HG03139 (cell line): ENCODE data around the gene TBC1D22A.
"Not testable (repeated sequence)": the region's sequence is repeated elsewhere in the genome, so short reads cannot be mapped to it uniquely, and the experiment has no call there.

Source experiments
- ATAC-seq: cut with Tn5 transposase; IDR thresholded peaks from one replicate; pipeline ENCODE4 v1.9.1; 2021; ENCODE audit not compliant: unreplicated experiment

Gene TBC1D22A

DNA sequence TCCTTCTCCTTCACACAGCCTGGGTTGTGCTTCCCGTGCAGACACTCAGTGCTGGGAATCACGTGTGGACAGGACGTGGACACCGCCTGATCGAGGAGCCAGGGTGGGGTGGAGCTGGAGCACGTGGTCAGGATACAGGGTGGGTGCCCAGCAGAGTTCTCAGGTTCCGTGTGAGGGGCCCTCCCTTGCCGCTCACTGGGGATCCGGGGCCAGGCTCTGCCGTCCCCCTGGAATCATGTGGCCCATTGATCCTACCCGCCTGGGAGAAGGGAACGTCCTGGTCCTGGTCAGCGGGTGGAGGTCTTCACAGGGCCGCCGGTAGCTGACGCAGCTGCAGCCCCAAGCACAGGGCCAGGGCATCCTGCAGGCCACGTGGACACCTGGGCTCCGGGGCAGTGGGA, 397.7 kb downstream of the TBC1D22A start:
- ATAC-seq = no peak

DNA sequence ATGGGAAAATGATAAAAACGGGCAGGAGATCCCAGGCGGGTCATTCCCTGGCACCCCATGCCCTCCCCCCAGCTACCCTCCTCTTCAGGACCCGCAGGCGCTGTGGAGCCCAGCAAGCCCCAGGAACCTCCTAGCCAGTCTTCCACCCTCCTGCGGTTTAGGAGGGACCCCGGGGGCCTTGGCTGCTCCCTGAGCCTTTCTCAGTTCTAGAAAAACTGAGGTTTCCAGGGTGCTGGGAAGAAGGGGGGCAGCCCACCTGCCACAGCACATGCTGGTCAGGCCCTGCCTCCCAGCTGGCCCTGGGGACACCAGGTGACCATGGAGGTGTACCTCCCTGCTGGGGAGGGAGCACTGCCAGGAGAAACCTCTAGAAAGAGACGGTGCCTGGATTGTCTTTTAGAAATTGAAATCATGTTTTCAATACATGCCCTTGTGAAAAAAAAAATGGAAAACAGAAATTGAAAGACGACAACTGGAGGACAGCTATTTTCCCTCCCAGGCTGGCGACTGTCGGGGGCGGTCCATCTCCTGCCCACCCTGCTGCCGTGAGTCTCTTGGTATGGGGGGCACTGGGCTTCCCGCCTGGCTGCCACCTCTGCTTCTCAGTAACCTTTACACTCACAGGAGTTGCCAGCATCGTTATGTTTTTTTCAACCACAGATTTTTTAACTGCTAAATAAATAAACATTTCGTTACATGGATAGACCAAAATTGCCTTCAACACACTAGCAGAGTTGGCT, 398.5 kb downstream of the TBC1D22A start:
- no peak for ATAC-seq

DNA sequence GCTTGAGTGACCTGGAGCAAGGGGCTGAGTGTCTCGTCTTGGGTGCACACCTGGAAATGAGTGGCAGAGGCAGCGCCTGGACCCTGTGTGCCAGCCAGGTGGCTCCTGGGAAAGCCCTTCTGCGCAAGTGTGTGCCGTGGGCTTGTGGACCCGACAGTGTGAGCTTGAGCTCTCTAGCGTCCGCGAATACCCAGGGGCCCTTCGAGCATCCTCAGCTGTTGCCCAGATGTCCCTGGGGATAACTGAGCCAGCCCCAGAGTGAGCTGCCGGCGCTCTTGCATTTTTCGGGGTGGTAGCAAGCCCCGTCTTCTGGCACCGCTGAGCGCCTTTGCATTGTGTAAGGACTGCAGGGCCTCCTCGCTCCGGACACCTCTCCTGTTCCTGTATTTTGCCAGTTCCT, 399.2 kb downstream of the TBC1D22A start:
- no peak for ATAC-seq

DNA sequence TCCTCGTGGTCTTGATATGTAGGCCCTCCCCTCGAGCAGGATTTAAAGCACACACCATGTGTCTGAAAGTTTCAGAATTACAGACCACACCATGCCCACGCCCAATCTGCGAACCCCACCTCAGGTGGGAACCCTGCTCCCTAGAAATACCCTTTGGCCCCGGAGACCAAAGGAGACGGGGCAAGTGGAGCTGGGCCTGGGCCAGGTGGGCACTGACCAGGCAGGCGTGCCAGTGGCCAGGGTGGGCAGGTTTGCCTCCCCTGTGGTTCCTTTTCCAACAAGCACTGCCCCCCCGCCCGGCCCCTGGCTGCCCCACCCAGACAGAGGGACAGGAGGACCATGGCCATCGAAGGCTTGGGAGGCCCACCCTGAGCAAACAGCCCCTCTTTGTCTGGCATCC, 400.4 kb downstream of the TBC1D22A start:
- ATAC-seq = no peak

DNA sequence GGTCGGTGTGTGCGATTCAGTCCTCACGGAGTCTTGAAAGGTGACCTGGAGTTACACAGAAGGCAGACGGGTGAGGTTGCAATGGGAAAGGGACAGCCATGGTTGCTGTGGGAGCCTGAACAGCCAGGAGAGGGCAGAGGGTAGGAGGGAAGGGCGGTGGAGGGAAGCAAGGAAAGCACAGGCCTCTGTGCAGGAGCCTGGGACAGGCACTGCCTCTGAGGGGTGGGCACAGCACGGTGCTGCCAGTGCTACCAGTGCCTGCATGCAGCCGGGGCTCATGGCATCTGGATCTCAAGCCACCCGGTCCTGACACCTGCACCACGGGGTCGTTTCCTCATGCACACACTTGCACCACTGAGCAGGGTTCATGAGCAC, 401.0 kb downstream of the TBC1D22A start:
- ATAC-seq = no peak

DNA sequence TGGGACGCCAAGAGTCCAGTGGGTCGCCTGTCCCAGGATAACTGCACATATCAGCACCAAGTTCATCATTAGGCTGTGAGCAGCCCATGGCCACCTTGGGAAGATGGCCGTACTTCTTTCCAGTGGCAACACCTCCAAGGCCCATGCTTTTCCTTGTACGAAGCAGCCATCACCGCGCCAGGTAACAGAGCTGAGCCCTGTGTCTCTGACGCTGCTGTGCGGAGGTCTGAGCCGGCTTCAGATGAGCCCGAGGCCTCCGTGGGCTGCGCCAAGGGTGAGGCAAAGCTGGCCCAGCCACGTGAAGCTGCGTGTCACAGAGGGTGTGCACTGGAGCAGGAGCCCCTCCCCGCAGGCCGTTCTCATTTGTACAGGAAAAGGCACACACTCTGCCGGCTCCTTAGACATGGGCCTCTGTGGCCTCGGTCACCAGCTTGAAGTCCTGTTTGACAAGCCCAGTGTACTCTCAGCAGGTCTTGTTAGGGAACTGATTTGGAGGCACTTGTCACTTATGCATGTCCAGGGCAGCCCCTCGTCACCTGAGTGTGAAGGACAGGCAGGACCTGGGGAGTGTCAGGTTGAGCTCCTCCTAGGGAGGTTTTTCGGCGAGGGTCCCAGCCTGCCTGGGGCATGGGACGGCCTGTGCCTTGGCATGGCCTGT, 401.5 kb downstream of the TBC1D22A start:
- no peak for ATAC-seq

DNA sequence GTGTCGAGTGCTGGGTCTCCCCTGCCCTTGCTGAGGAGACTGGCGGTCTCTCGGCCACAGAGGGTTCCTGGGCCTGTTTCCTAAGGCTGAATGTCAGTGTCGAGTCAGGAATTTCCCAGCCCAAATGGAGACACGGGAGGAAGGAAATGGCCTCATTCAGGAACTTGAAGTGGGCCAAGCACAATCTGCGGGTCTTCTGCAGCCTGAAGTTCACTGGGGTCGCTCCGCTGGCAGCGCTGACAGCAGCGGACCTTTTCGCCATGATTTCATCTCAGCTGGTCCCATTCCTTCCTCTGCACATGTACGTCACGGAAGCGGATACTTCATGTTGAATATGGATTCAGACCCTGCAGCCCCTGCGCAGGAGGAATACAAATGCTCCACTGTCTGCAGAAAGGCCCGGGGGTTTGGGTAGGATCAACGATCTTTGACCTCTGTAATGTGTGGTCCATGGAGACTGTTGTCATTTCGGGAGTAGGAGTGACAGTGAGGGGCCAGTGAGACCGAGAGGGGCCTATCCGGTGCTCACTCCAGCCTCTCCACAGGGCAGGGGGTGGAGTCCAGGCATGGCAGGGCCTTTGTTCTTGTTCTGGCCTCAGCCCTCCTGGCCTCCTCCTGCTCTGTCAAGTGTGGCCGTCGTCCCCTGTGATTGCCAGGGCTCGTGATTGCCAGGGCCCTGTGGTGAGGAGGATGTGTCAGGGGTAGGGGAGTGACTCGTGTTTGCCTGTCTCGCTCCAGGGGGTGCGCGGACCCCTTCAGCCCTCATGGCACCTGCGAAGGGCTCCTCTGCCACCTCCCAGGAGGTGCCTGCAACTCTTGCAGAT, 402.3 kb downstream of the TBC1D22A start:
- ATAC-seq = no peak

DNA sequence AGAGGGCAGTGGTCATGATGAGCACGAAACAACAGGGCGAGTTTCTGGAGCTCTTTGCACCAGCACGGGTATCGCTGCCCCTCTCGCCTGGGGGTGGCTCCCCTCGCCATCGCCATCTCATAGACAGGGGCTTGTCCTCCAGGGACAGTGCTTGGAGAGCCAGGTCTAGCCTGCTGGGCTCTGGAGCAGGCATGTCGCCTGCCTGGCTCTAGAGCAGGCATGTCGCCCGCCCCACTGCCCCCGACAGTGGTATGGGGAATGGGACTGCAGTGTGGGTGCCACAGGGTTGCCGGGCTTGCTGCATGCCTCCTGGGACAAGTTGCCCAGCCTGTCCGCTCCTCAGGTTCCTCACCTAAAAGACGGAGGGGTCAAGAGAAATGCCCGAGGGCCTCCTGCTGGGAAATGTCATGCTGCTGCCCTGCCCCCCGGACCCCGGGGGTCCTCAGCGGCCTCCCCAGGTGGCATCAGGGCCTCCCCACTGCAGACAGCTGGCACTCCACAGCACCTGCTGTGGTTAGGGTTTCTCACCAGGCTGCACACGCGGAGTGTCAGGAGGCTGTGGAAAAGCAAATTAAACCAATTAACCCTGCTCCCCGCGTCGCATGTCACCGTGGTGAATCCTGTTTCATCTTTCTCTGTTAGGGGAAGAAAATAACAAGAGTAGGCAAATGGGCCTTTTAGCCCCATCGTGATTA, 403.0 kb downstream of the TBC1D22A start:
- ATAC-seq = no peak

DNA sequence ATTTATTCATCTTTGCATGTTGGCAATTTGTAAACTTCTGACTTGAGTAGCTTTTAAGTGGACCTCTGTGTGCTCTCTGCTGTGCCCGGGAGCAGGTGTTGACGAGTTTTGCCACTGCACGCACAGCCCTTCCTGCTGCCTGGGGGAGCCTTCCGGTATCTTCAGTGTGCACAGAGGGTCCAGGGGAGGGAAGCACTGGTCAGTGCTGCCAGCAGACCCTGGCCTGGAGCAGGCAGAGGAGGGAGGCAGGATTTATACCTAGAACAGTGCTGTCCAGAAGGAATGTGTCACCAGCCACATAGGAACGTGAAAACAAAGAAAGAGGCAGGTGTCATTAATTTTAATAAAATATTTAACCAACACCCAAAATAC, 403.6 kb downstream of the TBC1D22A start:
- no peak for ATAC-seq

DNA sequence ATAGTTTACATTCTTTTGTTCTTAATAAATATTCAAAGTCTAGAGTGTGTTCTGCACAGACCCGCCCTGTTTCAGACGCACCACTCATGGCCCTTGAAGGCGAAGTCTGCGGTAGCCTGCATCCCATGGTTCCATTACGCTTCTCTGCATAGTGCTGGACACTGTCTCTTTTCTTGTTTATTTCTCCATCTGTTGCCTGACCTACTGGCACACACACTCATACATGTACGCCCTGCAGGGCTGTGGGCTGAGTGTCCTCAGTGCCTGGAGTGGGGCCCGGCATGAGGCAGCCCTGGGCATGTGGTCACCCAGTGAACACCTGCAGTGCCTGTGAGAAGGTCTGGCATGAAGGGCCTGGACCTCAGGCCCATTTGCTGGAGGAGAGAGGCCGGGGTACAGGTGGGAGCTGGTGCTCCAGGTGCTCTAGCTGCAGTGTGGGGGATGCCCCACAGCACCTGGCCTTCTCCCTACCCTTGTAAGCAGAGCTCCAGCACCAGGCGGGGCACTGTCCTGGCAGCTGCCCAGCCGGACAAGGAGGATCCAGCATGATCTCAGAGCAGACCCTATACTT, 404.1 kb downstream of the TBC1D22A start:
- ATAC-seq = no peak

DNA sequence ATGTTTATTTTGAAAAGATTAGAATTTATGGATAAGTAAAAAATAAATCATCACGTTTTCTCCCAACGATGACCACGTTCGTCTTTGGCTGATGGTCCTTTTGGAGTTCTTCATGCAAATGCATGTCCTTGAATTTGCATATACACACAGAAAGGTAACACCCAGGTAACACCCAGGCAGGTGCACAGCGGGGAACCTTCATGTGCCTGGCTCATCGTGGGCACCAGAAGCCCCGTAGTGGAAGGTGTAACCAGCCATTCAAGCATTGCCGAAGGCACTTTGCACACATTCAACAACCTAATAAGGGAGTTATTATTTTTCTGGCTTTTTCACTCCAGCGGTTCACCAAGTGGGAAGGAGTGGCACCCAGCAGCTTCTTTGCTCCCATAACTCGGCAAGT, 404.6 kb downstream of the TBC1D22A start:
- no peak for ATAC-seq

DNA sequence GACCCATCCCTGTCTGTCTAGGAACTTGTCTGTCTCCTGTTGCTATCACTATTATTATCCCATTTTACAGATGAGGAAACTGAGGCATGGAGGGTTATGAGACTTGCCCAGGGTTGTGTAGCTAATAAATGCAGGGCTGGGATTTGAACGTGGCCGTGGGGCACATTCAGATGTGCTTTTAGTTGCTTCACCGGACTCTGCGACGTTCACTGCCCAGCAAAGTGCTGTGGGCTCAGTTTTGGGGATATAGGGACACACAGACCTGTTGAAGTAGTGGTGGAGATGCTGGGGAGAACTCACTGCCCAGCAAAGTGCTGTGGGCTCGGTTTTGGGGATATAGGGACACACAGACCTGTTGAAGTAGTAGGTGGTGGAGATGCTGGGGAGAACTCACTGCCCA, 405.5 kb downstream of the TBC1D22A start:
- not testable (repeated sequence) for ATAC-seq

DNA sequence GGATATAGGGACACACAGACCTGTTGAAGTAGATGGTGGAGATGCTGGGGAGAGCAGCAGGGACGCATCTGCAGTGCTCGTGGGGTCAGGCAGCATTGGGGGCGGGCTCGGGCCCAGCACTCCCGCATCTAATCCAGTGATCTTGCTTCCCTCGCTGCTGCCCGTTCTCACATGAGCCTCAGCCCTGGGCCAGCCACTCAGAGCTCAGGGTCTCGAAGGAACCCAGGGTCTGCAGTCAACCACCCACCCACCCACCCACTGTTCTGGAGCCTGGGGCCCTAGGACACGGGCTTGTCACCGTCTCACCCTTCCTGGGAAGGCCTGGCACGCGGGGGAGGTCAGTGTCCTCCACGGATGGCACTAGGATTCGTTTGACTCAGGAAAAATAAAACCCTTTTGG, 406.0 kb downstream of the TBC1D22A start:
- ATAC-seq = no peak

DNA sequence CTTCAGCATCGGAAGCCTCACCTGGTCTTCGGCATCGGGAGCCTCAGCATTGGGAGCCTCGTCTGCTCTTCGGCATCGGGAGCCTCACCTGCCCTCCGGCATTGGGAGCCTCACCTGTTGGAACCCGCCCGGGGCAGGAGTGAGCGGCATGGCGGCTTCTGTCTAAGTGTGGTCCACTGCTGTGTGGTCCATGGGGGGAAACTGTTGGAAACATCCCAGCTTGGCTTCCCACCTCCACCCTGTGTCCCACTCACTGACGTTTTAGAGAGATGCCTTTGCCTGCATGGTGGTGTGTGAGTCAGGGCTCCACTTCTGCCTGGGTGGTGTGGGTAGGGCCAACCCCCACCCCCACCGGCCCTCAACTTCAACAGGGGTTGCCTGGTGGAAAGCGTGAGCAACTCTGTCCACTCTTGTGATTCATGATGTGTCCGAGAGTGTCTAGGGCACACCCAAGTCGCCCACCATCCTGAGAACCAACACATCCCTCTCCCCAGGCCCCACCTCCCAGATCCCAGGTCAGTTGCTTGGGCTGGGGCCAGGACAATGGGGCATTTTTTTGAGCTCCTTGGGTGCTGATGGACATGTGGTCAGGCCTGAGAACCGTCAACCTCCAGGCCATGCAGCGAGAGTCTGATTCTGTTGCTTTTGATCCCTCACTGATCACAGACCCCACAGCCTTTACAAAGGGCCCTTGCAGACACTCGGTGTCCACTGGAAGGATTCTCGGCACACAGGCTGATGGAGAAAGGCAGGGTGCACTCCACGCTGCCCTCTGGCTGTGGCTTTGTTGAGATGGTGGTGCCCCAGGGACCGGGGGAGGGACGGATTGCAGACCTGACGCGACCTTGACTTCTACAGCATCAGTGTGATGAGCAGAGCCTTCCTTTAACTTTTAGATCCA, 406.7 kb downstream of the TBC1D22A start:
- ATAC-seq = no peak

DNA sequence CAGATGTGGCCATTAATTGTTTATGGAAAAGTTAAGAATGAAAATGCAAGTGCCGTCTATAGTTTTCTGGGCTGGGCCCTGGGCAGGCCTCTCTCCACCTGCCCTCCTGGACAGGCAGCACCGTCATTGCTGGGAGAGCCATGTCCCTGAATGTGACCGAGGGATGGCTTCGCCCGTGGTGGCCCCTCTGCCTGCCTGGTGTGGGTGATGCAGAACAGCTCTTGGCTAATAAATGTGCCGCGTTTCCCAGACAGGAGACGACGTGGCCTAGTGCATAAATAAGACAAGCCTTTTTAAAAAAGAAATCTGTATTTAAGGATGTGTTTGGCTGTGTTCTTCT, 407.3 kb downstream of the TBC1D22A start:
- no peak for ATAC-seq

DNA sequence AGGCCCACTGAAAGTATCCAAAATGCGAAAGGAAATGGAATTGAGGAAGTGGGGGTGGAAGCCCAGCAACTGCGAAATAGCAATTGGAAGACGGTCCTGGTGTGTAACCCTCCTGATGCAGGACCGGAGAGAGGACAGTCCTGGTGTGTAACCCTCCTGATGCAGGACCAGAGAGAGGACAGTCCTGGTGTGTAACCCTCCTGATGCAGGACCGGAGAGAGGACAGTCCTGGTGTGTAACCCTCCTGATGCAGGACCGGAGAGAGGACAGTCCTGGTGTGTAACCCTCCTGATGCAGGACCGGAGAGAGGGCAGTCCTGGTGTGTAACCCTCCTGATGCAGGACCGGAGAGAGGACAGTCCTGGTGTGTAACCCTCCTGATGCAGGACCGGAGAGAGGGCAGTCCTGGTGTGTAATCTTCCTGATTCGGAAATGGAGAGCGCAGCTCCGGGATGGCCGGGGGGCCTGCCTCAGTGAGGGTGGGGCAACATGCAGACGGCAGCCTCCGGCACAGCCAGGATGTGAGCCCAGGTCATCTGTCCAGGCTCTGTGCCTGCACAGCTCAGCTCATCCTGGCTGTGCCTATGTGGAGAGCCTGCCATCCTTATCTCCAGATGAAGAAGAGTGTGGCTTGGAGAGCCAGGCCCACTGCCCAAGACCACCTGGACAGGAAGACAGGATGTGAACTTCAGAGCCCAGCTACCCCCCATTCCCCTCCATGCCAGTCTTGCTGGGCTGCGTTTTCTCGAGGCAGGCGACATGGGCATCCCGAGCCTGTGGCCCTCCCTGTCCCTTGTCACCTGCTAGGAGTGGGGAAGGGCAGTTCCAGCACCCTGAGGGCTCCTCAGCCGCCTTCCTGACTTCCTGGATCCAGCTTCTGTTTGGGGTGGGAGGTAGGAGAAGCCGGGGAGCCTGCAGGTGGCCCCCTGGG, 408.3 kb downstream of the TBC1D22A start:
- ATAC-seq = not testable (repeated sequence)

DNA sequence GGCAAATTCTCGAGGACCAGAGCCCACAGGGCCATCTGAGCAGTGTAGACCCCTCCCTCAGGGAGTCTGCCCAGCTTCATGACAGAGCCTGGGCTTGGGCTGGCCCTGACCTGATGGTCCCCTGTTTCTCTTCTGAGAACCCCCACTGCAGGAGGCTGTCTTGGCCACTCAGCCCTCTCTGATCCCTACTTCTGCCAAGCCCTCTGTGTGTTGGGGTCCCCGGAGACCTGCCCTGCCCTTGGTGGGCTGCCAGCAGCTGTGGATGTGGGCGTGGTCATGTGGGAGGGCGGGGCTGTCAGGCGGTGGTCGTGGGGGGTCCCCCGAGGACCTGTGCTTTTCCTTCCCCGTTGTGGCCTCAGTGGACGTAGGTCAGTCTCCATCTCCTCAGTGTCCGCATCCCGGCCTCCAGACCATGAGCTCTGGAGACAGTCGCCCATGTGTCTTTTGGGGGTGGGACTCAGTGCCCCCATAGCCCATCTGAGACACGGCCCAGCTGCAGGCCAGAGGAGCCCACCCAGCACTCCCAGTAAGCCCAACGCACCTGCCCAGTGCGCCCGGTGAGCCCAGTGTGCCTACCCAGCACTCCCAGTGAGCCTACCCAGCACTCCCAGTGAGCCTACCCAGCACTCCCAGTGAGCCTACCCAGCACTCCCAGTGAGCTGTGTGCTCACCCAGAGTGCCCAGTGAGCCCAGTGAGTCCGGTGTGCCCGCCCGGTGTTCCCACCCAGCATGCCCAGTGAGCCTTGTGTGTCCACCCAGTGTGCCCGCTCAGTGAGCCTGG, 409.2 kb downstream of the TBC1D22A start:
- ATAC-seq = no peak

DNA sequence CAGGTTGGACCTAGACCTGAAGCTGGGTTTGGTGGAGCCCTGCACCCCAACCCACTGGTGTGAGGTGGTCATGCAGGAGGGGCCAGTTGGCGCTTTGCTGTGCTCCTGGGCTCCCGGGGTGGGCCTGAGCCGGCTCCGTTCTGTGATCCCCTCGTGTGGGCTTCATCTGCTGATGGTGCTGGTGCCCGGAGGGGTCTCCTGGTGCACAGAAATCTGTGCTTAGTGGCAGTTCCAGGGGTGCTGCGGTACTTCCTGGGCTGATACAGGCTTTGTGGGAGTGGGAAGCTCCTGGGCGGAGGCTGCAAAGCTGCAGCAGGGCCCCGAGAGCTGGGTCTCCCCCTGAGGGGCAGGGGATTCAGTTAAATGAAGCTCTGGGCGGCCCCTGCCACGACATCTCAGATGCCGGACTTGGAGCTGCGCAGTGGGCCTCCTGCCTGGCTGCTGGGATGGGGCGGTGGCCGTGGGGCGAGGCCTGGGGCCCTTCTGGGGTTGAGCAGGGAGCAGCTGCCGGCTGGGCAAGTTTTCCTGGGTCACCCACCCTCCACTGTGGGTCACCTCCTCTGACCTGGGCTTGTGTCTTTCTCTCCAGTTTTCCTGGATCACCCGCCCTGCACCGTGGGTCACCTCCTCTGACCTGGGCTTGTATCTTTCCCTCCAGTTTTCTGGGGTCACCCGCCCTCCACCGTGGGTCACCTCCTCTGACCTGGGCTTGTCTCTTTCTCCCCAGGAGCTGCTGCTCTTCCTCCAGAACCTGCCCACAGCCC, 410.5 kb downstream of the TBC1D22A start:
- no peak for ATAC-seq
